Choroid plexus epithelial cell (primary cell): Measurements from ENCODE around the gene GRPEL2.

Source experiments
- DNase-seq: peaks from one replicate; pipeline ENCODE4 v3.0.0-alpha.2; 2010; ENCODE audit warnings: low read depth
- H3K4me3 ChIP-seq: 2 replicates; pipeline ENCODE4 v1.5.1; 2011; ENCODE audit warnings: low read depth, mild to moderate bottlenecking, control low read depth, low read length, moderate library complexity
- TF ChIP-seq, protein P1 (sequence below): conservative IDR thresholded peaks from 2 replicates; pipeline ENCODE4 v1.5.1; 2011; ENCODE audit warnings: low read depth, mild to moderate bottlenecking, control low read depth, inconsistent platforms, low read length, moderate library complexity

GRPEL2 gene

DNA sequence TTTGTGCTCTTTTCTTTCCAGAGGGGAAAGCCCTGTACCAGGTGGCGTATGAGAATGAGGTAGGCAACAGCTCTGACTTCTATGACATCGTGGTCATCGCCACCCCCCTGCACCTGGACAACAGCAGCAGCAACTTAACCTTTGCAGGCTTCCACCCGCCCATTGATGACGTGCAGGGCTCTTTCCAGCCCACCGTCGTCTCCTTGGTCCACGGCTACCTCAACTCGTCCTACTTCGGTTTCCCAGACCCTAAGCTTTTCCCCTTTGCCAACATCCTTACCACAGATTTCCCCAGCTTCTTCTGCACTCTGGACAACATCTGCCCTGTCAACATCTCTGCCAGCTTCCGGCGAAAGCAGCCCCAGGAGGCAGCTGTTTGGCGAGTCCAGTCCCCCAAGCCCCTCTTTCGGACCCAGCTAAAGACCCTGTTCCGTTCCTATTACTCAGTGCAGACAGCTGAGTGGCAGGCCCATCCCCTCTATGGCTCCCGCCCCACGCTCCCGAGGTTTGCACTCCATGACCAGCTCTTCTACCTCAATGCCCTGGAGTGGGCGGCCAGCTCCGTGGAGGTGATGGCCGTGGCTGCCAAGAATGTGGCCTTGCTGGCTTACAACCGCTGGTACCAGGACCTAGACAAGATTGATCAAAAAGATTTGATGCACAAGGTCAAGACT lies 22.8 kb downstream of the GRPEL2 start:
- H3K4me3 ChIP-seq, result no peak overlapping the region
- TF ChIP-seq, protein P1, sequence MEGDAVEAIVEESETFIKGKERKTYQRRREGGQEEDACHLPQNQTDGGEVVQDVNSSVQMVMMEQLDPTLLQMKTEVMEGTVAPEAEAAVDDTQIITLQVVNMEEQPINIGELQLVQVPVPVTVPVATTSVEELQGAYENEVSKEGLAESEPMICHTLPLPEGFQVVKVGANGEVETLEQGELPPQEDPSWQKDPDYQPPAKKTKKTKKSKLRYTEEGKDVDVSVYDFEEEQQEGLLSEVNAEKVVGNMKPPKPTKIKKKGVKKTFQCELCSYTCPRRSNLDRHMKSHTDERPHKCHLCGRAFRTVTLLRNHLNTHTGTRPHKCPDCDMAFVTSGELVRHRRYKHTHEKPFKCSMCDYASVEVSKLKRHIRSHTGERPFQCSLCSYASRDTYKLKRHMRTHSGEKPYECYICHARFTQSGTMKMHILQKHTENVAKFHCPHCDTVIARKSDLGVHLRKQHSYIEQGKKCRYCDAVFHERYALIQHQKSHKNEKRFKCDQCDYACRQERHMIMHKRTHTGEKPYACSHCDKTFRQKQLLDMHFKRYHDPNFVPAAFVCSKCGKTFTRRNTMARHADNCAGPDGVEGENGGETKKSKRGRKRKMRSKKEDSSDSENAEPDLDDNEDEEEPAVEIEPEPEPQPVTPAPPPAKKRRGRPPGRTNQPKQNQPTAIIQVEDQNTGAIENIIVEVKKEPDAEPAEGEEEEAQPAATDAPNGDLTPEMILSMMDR, result no peak
- DNase-seq, result no peak

DNA sequence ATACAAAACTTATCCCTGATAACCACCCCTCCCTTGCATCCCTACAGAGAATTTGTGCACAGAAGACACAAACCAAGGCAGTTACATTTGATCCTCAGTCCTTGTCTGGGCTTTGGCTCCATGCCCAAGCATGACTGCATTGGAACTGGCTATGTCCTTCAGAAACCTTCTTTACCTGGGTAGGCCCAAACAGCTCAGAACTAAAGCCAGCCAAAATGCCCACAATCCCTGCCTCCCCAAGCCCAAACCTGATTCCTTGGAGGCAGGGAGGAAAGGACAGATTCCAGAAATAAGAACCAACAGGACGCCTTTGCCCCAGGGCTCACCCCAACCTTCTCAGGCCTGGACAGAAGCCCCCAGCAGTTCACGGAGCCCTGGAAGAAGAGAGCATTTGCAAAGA lies 25.6 kb downstream of the GRPEL2 start:
- DNase-seq, result no peak
- TF ChIP-seq, protein P1, result no peak
- no peak overlapping the region for H3K4me3 ChIP-seq

GRCh38 chr5:149371296-149371962 lies 26.1 kb downstream of the GRPEL2 start:
- TF ChIP-seq, protein P1, result peak; percentile 86
- no peak overlapping the region for H3K4me3 ChIP-seq
- DNase-seq, result peak; percentile 73

DNA sequence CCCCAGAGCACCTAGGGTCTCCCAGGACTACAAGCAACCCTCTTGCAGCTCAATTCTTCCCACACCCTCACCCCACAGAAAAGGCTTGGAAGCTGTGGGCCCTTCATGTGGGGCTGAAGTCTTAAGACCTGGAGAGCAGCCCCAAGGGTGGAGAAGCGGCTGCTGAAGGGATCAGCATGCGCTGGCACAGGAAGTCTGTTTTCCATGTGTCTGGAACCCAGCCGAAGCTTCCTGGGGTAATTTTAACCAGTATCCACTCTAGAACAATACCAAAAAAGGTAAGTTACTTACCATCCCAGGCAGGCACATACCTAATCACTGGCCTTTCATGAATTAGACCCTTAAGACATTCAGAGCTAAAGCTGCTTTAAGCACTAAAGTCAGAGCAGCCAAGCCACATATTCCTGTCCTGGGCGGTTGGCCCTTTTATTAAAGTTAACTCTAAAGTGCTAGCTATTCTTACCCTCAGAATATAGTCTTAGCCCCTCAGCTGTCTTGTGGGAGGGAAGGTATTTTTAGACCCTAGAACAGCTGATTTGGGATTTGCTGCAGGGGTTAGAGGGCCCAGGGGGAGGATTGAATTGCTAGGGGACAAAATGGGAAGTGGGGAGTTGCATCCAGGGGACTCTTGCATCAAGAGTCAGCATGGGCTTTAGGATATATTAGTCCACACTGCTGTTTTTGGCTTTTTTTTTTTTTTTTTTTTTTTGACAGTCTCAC lies 26.9 kb downstream of the GRPEL2 start:
- DNase-seq, result no peak
- H3K4me3 ChIP-seq, result no peak overlapping the region
- TF ChIP-seq, protein P1, result no peak

DNA sequence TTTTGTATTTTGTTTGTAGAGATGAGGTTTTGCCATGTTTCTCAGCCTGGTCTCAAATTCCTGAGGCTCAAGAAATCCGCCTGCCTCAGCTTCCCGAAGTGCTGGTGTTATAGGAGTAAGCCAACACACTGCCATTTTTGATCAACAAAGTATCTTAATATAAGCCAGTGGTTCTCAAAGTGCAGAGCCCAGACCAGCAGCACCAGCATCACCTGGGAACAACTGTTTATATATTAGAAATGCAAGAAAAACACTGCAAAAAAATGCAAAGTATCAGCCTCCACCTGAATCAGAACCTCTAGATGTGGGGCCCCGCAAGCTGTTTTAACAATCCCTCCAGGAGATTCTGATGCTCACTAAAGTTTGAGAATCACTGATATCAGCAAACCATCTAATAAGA lies 27.6 kb downstream of the GRPEL2 start:
- DNase-seq, result no peak
- TF ChIP-seq, protein P1, result no peak
- H3K4me3 ChIP-seq, result no peak overlapping the region

- no peak for DNase-seq
- no peak overlapping the region for H3K4me3 ChIP-seq
- TF ChIP-seq, protein P1, result no peak
These were observed 29.0 kb downstream of the GRPEL2 start for GRCh38 chr5:149374303-149374702.
